Measurements from ENCODE around the gene FOXP4. TPM values are rescaled to one million over a fixed set of nuclear protein-coding genes. Genes with fewer than 3 reads are reported as not detected.

FOXP4 gene
- total and polyA plus RNA-seq, 2 of the 13 experiments (the other 11 are each of a cell fraction or from before 2014, with no cell fraction given), result 11.0 to 12.4 TPM

GRCh38 chr6:41577356-41578216 lies 31.4 kb downstream of the FOXP4 start (continued):
- TF ChIP-seq ZNF513 (CRISPR knock-in tag; conservative IDR thresholded peaks at IDR 0.05) (no peak; the same call in 1 of the 2 replicates), ZNF816 (CRISPR knock-in tag; IDR thresholded peaks at IDR 0.05; ENCODE audit: borderline replicate concordance) (0 out of 2 replicates have a peak, but pooled peaks have one; percentile 72), IRF1 (CRISPR knock-in tag; IDR thresholded peaks at IDR 0.05; ENCODE audit: low read depth) (peak; percentile 34; the same call in 1 of the 2 replicates), YEATS2 (CRISPR knock-in tag; IDR thresholded peaks at IDR 0.05; ENCODE audit: borderline replicate concordance) (no peak), KDM5A (IDR thresholded peaks at IDR 0.05; ENCODE audit: borderline replicate concordance, low read length) (no peak), RAD21 (CRISPR knock-in tag; IDR thresholded peaks at IDR 0.05) (0 out of 2 replicates have a peak, but pooled peaks have one; percentile 23), RARG (CRISPR knock-in tag; IDR thresholded peaks at IDR 0.05; ENCODE audit: low read depth) (no peak; the same call in 1 of the 2 replicates), BRF2 (CRISPR knock-in tag; IDR thresholded peaks at IDR 0.05) (no peak), ARID3A (IDR thresholded peaks at IDR 0.05; ENCODE audit: low read depth, low read length) (no peak), ZBTB14 (CRISPR knock-in tag; IDR thresholded peaks at IDR 0.05) (no peak; the same call in 1 of the 2 replicates), ZNF275 (CRISPR knock-in tag; IDR thresholded peaks at IDR 0.05; ENCODE audit: borderline replicate concordance) (peak; percentile 95; the same call in 1 of the 2 replicates), EP300 (IDR thresholded peaks at IDR 0.05; ENCODE audit: low read depth in 2 of 2, low read length in 2 of 2) (no peak), EP300 (CRISPR knock-in tag; IDR thresholded peaks at IDR 0.05; ENCODE audit: borderline replicate concordance) (no peak), ZNF296 (CRISPR knock-in tag; conservative IDR thresholded peaks at IDR 0.05) (no peak), ZNF460 (CRISPR knock-in tag; IDR thresholded peaks at IDR 0.05; ENCODE audit: borderline replicate concordance) (no peak), ZNF468 (CRISPR knock-in tag; IDR thresholded peaks at IDR 0.05) (no peak), ZNF337 (CRISPR knock-in tag; IDR thresholded peaks at IDR 0.05; ENCODE audit: borderline replicate concordance, low read depth) (peak; percentile 60; the same call in 1 of the 2 replicates), RFX1 (IDR thresholded peaks at IDR 0.05) (no peak)

All from HepG2 (cell line).